ENCODE measurements around the gene ITGA11. TPM values are rescaled to one million over a fixed set of nuclear protein-coding genes. Genes with fewer than 3 reads are reported as not detected.

ITGA11 gene
- total RNA-seq, 1 experiment from 2014 or later, result not detected

- Histone ChIP-seq H3F3A (ENCODE audit: low read length, unreplicated experiment) (peaks cover 6% of the 10 kb centered on the region), H3K9me3 (ENCODE audit: low read length) (no peaks in the 10 kb centered on the region), H3K9ac (ENCODE audit: low read length) (peak overlapping the region; percentile 31), H3K27ac (ENCODE audit: low read length) (peak overlapping the region; percentile 92), H3K27me3 (ENCODE audit: low read length) (no peaks in the 10 kb centered on the region), H4K20me1 (ENCODE audit: low read length) (peaks cover 10% of the 10 kb centered on the region), H3K4me1 (ENCODE audit: insufficient read depth, low read length) (peaks cover 62% of the 10 kb centered on the region), H2AFZ (ENCODE audit: low read length) (no peak overlapping the region), H3K4me2 (ENCODE audit: low read length) (peak overlapping the region; percentile 74), H3K36me3 (ENCODE audit: low read depth, low read length) (no peaks in the 10 kb centered on the region; the same call in 1 of the 2 replicates), H3K79me2 (ENCODE audit: low read length) (peaks cover 14% of the 10 kb centered on the region), H3K4me3 (ENCODE audit: low read length) (no peak overlapping the region; the same call in 1 of the 2 replicates), H3K9me2 (replicated peaks; ENCODE audit: low read length) (no peaks in the 10 kb centered on the region)
- DNase-seq, result no peak
- no TSS peak for BruUV-seq (replicated peaks)
- CTCF ChIA-PET, result interaction anchor here (1.3 kb wide), 1 partner anchor 21 kb away, joined by 4 read pairs; no protein-coding TSS in a partner anchor
- POLR2A ChIA-PET (ENCODE audit: unreplicated experiment), result no interaction called here
- ATAC-seq, result no peak
- intact Hi-C loops (cut with micrococcal nuclease), result no loop called here
- no peak for TF ChIP-seq EZH2phosphoT487 (IDR thresholded peaks at IDR 0.05; ENCODE audit: borderline replicate concordance, low read length)
- TF ChIP-seq, protein P1, sequence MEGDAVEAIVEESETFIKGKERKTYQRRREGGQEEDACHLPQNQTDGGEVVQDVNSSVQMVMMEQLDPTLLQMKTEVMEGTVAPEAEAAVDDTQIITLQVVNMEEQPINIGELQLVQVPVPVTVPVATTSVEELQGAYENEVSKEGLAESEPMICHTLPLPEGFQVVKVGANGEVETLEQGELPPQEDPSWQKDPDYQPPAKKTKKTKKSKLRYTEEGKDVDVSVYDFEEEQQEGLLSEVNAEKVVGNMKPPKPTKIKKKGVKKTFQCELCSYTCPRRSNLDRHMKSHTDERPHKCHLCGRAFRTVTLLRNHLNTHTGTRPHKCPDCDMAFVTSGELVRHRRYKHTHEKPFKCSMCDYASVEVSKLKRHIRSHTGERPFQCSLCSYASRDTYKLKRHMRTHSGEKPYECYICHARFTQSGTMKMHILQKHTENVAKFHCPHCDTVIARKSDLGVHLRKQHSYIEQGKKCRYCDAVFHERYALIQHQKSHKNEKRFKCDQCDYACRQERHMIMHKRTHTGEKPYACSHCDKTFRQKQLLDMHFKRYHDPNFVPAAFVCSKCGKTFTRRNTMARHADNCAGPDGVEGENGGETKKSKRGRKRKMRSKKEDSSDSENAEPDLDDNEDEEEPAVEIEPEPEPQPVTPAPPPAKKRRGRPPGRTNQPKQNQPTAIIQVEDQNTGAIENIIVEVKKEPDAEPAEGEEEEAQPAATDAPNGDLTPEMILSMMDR (conservative IDR thresholded peaks at IDR 0.05; ENCODE audit: low read depth, low read length), result no peak
- no peak for TF ChIP-seq EZH2 (IDR thresholded peaks at IDR 0.05; ENCODE audit: low read length, unreplicated experiment)
Observed at GRCh38 chr15:68274201-68274848, 157.6 kb downstream of the ITGA11 start.

DNA sequence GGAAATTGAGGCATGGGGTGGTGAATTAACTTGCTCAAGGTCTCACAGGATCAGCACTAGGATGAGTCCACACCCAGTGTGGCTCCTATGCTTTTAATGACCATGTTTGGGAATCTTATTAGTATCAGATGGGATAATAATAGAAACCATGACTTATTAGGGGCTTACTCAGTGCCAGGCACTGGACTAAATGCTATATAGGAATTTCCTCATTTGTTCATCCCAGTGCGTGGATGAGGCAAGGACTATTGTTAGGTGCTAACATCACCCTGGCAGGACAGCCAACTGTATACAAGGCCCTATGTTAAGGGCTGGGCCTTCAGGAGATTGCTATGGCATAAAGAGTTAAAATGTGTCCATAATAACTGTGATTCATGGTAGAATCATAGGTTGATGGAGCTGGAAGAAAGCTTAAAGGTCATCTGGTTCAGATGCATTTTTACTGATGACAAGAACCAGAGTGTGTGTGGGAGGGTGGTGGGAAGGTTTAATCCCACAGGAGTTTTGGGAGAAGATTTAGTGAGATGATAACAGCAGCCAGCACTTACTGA lies 159.2 kb downstream of the ITGA11 start:
- no peaks in the 10 kb centered on the region for H3K9me3 ChIP-seq (ENCODE audit: low read length)
- CTCF ChIA-PET, result interaction anchor here (1.3 kb wide), 1 partner anchor 20 kb away, joined by 4 read pairs; no protein-coding TSS in a partner anchor
- peaks cover 59% of the 10 kb centered on the region for H3K4me1 ChIP-seq (ENCODE audit: insufficient read depth, low read length)
- H3K79me2 ChIP-seq (ENCODE audit: low read length), result no peaks in the 10 kb centered on the region
- H3K9ac ChIP-seq (ENCODE audit: low read length), result peak overlapping the region; percentile 62
- no peak for TF ChIP-seq EZH2 (IDR thresholded peaks at IDR 0.05; ENCODE audit: low read length, unreplicated experiment)
- TF ChIP-seq, protein P1 (conservative IDR thresholded peaks at IDR 0.05; ENCODE audit: low read depth, low read length), result no peak
- no peak for TF ChIP-seq EZH2phosphoT487 (IDR thresholded peaks at IDR 0.05; ENCODE audit: borderline replicate concordance, low read length)
- H3K4me3 ChIP-seq (ENCODE audit: low read length), result peak overlapping the region; percentile 6; the same call in 1 of the 2 replicates
- H3K4me2 ChIP-seq (ENCODE audit: low read length), result peak overlapping the region; percentile 52
- intact Hi-C loops (cut with micrococcal nuclease), result no loop called here
- no peaks in the 10 kb centered on the region for H3K9me2 ChIP-seq (replicated peaks; ENCODE audit: low read length)
- POLR2A ChIA-PET (ENCODE audit: unreplicated experiment), result no interaction called here
- peaks cover 6% of the 10 kb centered on the region for H3F3A ChIP-seq (ENCODE audit: low read length, unreplicated experiment)
- no peaks in the 10 kb centered on the region for H4K20me1 ChIP-seq (ENCODE audit: low read length)
- BruUV-seq (replicated peaks), result no TSS peak
- ATAC-seq (0 out of 2 replicates have a peak, but pooled peaks have one; percentile 4), DNase-seq (peak; percentile 69)
- no peaks in the 10 kb centered on the region for H3K36me3 ChIP-seq (ENCODE audit: low read depth, low read length)
- H3K27ac ChIP-seq (ENCODE audit: low read length), result peak overlapping the region; percentile 92
- H2AFZ ChIP-seq (ENCODE audit: low read length), result no peak overlapping the region
- H3K27me3 ChIP-seq (ENCODE audit: low read length), result no peaks in the 10 kb centered on the region

Measured in PC-3 (cell line).